Caco-2 (cell line): Measurements from ENCODE around the gene GUCY1A1. TPM values are rescaled to one million over a fixed set of nuclear protein-coding genes. Genes with fewer than 3 reads are reported as not detected.

ENCODE experiments used
- BruUV-seq: library from RNA; stranded (reverse); fragments of 400-500 nt; replicated peaks from 2 replicates; lab custom pipeline; 2021; lab: Mats Ljungman, UMichigan
- CTCF ChIA-PET: fragments of 300-600 bp; sonication (Branson Sonifier 250); formaldehyde crosslinking; loops from one replicate; lab custom pipeline; 2022; ENCODE audit warnings: antibody characterized with exemption; lab: Charles Lee
- POLR2A ChIA-PET: fragments of 300-600 bp; sonication (Branson Sonifier 250); formaldehyde crosslinking; loops from one replicate; lab custom pipeline; 2022; ENCODE audit warnings: antibody characterized with exemption; lab: Charles Lee
- DNase-seq, 2 experiments: peaks; one replicate each; pipeline versions ENCODE4 v3.0.0 to v3.0.0-alpha.2; 2020 to 2022
- H3K27me3 ChIP-seq: replicated peaks from 2 replicates; pipeline ENCODE4 v1.6.0; 2011; ENCODE audit warnings: low read length; ENCODE audit not compliant: control insufficient read depth, insufficient read depth
- H3K36me3 ChIP-seq: 2 replicates; pipeline ENCODE4 v1.5.1; 2011; ENCODE audit warnings: low read length; ENCODE audit not compliant: control insufficient read depth, insufficient read depth
- H3K4me1 ChIP-seq: fragments of 250-450 bp; sonication (Bioruptor Pico); 2 replicates; pipeline ENCODE4 v1.5.1; 2020; ENCODE audit warnings: mild to moderate bottlenecking
- H3K4me3 ChIP-seq: 2 replicates; pipeline ENCODE4 v1.5.1; 2011; ENCODE audit warnings: low read depth, mild to moderate bottlenecking, control low read depth, low read length
- H3K9me3 ChIP-seq: fragments of 250-450 bp; sonication (Bioruptor Pico); 2 replicates; pipeline ENCODE4 v1.5.1; 2020; ENCODE audit warnings: mild to moderate bottlenecking, moderate library complexity
- H3K27ac Mint-ChIP-seq: one replicate; pipeline ENCODE4 v1.8.0; 2022; ENCODE audit warnings: mixed read lengths; ENCODE audit not compliant: unreplicated experiment
- H3K27me3 Mint-ChIP-seq: one replicate; pipeline ENCODE4 v1.8.0; 2022; ENCODE audit warnings: mixed read lengths; ENCODE audit not compliant: insufficient read depth, unreplicated experiment
- H3K36me3 Mint-ChIP-seq: one replicate; pipeline ENCODE4 v1.8.0; 2022; ENCODE audit warnings: mild to moderate bottlenecking, mixed read lengths; ENCODE audit not compliant: insufficient read depth, unreplicated experiment
- H3K4me1 Mint-ChIP-seq: one replicate; pipeline ENCODE4 v1.8.0; 2022; ENCODE audit warnings: low read depth, mixed read lengths; ENCODE audit not compliant: unreplicated experiment
- H3K4me3 Mint-ChIP-seq: one replicate; pipeline ENCODE4 v1.8.0; 2022; ENCODE audit warnings: mild to moderate bottlenecking, moderate library complexity, mixed read lengths; ENCODE audit not compliant: unreplicated experiment
- H3K9me3 Mint-ChIP-seq: one replicate; pipeline ENCODE4 v1.8.0; 2022; ENCODE audit warnings: mixed read lengths; ENCODE audit not compliant: unreplicated experiment
- intact Hi-C: fragments of 100-400 bp; cut with micrococcal nuclease; formaldehyde crosslinking; loops from one replicate; pipeline ENCODE4 v1.10.0; 2022; ENCODE audit not compliant: unreplicated experiment
- total RNA-seq: library from RNA; stranded (reverse); gene quantifications from 2 replicates; pipeline ENCODE4 v1.2.3, GENCODE V29; 2022
- TF ChIP-seq, protein P1 (sequence below), 2 experiments: fragments of 200-600 bp in 1 of 2; IDR thresholded peaks; 1 replicate in 1 of 2; 2 replicates in 1 of 2; pipeline versions ENCODE4 v1.5.1 to v1.8.0; 2011 to 2022; ENCODE audit warnings: antibody characterized with exemption in 1 of 2, control low read depth in 1 of 2, inconsistent platforms in 1 of 2, low read depth in 1 of 2, low read length in 1 of 2, mild to moderate bottlenecking in 1 of 2, moderate library complexity in 1 of 2; ENCODE audit not compliant: insufficient read depth in 1 of 2, severe bottlenecking in 1 of 2, unreplicated experiment in 1 of 2

GUCY1A1 gene
- total RNA-seq, 1 experiment from 2014 or later: not detected

DNA sequence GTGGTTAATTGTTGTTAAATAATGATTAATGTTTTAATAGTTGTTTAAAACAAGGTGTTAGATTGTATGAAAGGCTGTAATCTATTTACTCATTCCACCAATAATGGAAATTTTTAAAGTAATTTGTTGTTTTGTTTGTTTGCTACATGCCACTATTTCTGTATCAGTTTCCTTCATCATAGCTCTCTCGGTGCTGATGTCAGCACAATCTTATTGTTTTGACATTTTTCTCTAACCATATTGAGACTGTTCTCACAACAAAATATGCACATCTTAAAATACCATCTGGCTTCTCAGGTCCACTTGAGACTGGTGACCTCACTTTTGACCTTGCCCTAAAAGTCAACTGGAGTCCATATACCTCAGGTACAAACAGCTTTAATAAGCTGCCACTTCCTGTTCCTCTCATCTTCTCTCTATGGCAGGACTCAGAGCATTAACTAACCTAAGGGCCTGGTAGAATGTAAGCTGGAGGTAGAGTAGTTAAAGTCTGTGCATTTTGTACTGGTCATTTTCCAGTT, 91.2 kb downstream of the GUCY1A1 start:
- TF ChIP-seq, protein P1, sequence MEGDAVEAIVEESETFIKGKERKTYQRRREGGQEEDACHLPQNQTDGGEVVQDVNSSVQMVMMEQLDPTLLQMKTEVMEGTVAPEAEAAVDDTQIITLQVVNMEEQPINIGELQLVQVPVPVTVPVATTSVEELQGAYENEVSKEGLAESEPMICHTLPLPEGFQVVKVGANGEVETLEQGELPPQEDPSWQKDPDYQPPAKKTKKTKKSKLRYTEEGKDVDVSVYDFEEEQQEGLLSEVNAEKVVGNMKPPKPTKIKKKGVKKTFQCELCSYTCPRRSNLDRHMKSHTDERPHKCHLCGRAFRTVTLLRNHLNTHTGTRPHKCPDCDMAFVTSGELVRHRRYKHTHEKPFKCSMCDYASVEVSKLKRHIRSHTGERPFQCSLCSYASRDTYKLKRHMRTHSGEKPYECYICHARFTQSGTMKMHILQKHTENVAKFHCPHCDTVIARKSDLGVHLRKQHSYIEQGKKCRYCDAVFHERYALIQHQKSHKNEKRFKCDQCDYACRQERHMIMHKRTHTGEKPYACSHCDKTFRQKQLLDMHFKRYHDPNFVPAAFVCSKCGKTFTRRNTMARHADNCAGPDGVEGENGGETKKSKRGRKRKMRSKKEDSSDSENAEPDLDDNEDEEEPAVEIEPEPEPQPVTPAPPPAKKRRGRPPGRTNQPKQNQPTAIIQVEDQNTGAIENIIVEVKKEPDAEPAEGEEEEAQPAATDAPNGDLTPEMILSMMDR (IDR thresholded peaks at IDR 0.05; ENCODE audit: insufficient read depth in 1 of 2, low read depth in 1 of 2, low read length in 1 of 2, severe bottlenecking in 1 of 2, unreplicated experiment in 1 of 2): no peak
- no peak overlapping the region for H3K4me3 ChIP-seq
- Mint-ChIP-seq H3K4me1 (no peaks in the 10 kb centered on the region), H3K36me3 (no peaks in the 10 kb centered on the region), H3K27ac (no peak overlapping the region), H3K27me3 (no peaks in the 10 kb centered on the region), H3K9me3 (peaks cover 8% of the 10 kb centered on the region), H3K4me3 (no peak overlapping the region)
- H3K27me3 ChIP-seq: no peaks in the 10 kb centered on the region
- no peaks in the 10 kb centered on the region for H3K36me3 ChIP-seq
- DNase-seq: no peak
- intact Hi-C loops: no loop called here
- H3K4me1 ChIP-seq: no peaks in the 10 kb centered on the region
- no peaks in the 10 kb centered on the region for H3K9me3 ChIP-seq
- ChIA-PET POLR2A (no interaction called here), CTCF (no interaction called here)
- BruUV-seq: no TSS peak

DNA sequence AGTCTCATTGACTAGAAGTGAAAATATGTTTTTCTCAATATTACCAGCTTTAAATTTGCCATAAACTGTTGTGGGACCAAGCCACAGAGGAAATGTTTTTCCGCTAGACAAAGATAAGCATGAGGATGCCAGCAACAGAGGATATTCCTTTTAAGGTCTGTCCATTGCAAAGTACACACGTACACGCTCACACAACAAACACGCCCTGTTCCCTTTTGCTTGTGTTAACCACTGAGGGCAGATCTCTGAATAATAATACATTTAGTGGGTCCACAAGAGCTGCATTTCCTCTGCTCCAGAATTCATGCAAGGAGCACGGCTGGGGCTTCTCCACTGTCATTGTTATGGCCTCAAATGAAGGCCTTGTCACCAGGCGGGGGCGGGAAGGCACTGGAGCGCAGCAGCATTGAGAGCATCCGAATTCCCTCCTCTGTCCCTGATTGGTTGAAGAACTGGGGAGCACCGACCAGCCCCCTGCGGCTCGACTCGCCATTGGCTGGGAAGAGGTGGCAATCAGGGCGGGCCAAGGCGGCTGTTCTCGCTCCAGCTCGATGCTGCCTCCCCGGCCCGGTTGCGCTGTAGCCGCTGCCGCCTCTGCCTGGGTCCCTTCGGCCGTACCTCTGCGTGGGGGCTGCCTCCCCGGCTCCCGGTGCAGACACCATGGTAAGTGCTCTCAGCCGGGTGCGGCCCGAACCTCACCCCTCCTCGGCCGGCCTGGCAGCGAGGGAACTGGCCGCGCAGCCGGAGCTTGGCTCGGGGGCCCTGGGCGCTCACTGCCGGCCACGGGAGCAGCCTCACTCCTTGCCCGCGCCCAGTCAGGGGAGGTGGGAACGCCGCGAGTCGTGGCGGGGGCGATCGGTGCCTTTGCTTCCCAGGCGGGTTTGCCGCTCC, 92.1 kb downstream of the GUCY1A1 start, which contains the start of gene GUCY1B1:
Gene GUCY1B1 (plus strand): TSS at position 541 of the 891 bp plus-strand sequence. CDS start 120 bp downstream, at position 661.
- DNase-seq: no peak
- intact Hi-C loops: no loop called here
- ChIA-PET CTCF (no interaction called here), POLR2A (no interaction called here)
- H3K36me3 ChIP-seq: no peaks in the 10 kb centered on the region
- H3K4me3 ChIP-seq: no peak within 1 kb of the TSS
- H3K27me3 ChIP-seq: no peaks in the 10 kb centered on the region
- Mint-ChIP-seq H3K4me3 (no peak within 1 kb of the TSS), H3K36me3 (no peaks in the 10 kb centered on the region), H3K9me3 (peaks cover 8% of the 10 kb centered on the region), H3K4me1 (no peaks in the 10 kb centered on the region), H3K27ac (no peak within 1 kb of the TSS), H3K27me3 (no peaks in the 10 kb centered on the region)
- no peaks in the 10 kb centered on the region for H3K9me3 ChIP-seq
- TF ChIP-seq, protein P1 (IDR thresholded peaks at IDR 0.05; ENCODE audit: insufficient read depth in 1 of 2, low read depth in 1 of 2, low read length in 1 of 2, severe bottlenecking in 1 of 2, unreplicated experiment in 1 of 2): no peak
- no peaks in the 10 kb centered on the region for H3K4me1 ChIP-seq
- BruUV-seq: no TSS peak

DNA sequence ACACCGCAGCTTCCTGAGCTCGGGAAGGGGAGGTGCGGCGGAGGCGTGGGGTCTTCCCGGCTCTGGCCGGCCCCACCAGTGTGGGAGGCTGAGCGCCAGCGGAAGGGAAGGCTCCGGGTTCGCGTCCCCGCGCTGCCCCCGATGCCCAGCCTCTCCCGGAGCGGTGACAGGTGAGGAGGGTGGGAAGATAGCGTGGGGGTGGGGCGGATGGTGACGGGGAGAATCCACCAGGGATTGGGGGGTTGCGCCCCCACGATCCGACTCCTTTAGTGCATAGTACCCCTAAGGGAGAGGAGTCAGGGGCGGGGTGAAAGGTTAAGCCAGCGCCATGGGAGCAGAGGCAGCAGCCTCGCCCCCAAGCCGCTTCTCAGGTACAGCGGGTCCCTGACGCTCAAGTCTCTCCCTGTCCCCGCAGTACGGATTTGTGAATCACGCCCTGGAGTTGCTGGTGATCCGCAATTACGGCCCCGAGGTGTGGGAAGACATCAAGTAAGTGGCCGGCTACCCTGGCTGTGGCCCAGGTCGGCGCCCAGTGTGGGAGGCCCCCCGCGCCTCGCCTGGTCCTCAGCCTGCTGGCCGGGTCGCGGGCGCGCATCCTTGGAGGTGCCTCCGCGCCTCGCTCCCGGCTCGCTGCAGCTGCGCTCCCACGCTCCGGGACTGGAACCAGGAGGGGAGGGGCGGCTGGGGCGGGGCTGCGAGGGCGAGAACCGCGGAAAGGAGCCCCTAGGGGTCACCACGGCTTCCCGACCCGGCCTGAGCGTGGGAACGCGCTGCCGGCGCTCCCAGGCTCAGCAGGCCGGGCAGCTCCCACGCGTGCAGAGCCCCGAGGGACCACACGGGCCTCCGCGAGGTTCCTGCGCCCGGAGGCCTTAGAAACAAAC, 93.0 kb downstream of the GUCY1A1 start:
- Histone ChIP-seq H3K9me3 (no peaks in the 10 kb centered on the region), H3K36me3 (no peaks in the 10 kb centered on the region), H3K4me3 (no peak overlapping the region), H3K4me1 (no peaks in the 10 kb centered on the region), H3K27me3 (no peaks in the 10 kb centered on the region)
- intact Hi-C loops: no loop called here
- DNase-seq: no peak
- Mint-ChIP-seq H3K36me3 (no peaks in the 10 kb centered on the region), H3K9me3 (peaks cover 8% of the 10 kb centered on the region), H3K4me3 (no peak overlapping the region), H3K27ac (no peak overlapping the region), H3K27me3 (no peaks in the 10 kb centered on the region), H3K4me1 (no peaks in the 10 kb centered on the region)
- BruUV-seq: no TSS peak
- TF ChIP-seq, protein P1 (IDR thresholded peaks at IDR 0.05; ENCODE audit: insufficient read depth in 1 of 2, low read depth in 1 of 2, low read length in 1 of 2, severe bottlenecking in 1 of 2, unreplicated experiment in 1 of 2): no peak
- ChIA-PET CTCF (no interaction called here), POLR2A (no interaction called here)
